Lower leg skin (tissue), 4 donors: ENCODE results near the gene VENTX. TPM values are rescaled to one million over a fixed set of nuclear protein-coding genes. Genes with fewer than 3 reads are reported as not detected.

Experiments
- DNase-seq, 2 donors: peaks; one replicate each; pipeline ENCODE4 v3.0.0-alpha.2; 2019; ENCODE audit warnings: low spot score in 2 of 2
- H3K4me3 ChIP-seq: fragments of 200-600 bp; sonication (generic); 2 replicates; pipeline ENCODE4 v1.5.1; 2017; ENCODE audit warnings: mild to moderate bottlenecking, low read depth; ENCODE audit not compliant: poor library complexity, severe bottlenecking
- POLR2A ChIP-seq, 2 donors: fragments of 450-650 bp; IDR thresholded peaks; one replicate each; pipeline ENCODE4 v1.6.1; 2016 to 2017; ENCODE audit warnings: antibody characterized with exemption in 2 of 2, mild to moderate bottlenecking in 1 of 2, moderate library complexity in 1 of 2
- WGBS, 2 donors: methylation state at CpG; one replicate each; pipeline ENCODE4 v1.1.5; 2018; 5-methylcytosine and 5-hydroxymethylcytosine counted together
- intact Hi-C: fragments of 100-400 bp; cut with DNase I; formaldehyde crosslinking; loops from one replicate; pipeline ENCODE4 v1.15.0; 2023; ENCODE audit warnings: low total_unique reads
- total RNA-seq, 4 donors: library from RNA; depleted of rRNA; stranded (reverse); fragments of >200 nt; gene quantifications; one replicate each; pipeline ENCODE4 v1.1.0, GENCODE V29; 2016
- TF ChIP-seq, protein P1 (sequence below), 3 donors: fragments of 450-650 bp; IDR thresholded peaks; one replicate each; pipeline ENCODE4 v1.5.1; 2016; ENCODE audit warnings: antibody characterized with exemption in 3 of 3, mild to moderate bottlenecking in 3 of 3, moderate library complexity in 2 of 3

VENTX gene
- total RNA-seq, 4 donors from 2014 or later = 0.42 to 0.65 TPM; not detected in 2

DNA sequence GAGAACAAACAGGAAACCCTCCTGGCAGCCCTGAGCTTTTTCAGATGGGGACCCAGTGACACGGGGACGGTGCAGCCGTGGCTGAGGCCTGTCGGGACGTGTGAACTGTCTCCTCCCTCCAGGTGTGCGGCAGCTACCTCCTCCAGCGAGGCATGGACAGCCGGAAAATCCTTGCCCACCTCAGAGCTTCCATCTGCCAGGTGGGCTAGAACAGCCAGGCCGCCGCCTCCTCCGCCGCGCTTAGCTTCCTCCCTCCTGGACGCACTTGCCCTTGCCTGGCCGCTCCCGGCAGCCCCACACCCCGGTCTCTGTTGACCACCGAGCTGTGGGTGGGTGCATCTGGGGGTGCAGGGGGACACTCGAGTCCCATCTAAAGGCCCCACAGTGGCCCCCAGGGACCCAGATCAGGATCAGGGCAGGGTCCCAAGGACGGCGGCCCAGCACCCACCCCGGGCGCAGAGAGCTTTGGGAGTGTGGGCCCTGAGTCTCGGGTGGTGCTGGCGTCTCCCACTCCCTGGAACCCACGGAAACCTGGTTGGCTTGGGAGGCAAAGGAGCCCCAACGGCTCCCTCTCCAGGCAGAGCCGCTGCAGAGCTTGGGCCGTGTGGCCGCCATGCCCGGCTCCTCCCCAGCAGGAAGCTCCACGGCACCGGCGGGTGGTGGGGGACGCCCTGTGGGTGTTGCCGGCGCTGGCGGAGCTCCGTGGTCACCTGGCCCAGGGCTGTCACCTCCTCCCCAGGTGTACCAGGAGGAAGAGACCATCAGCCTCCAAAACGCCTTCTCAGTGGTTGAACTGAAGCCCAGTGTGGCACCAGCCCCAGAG lies 40.5 kb upstream of the VENTX start:
- DNase-seq = no peak
- no peak for TF ChIP-seq POLR2A (IDR thresholded peaks at IDR 0.05)
- TF ChIP-seq, protein P1, sequence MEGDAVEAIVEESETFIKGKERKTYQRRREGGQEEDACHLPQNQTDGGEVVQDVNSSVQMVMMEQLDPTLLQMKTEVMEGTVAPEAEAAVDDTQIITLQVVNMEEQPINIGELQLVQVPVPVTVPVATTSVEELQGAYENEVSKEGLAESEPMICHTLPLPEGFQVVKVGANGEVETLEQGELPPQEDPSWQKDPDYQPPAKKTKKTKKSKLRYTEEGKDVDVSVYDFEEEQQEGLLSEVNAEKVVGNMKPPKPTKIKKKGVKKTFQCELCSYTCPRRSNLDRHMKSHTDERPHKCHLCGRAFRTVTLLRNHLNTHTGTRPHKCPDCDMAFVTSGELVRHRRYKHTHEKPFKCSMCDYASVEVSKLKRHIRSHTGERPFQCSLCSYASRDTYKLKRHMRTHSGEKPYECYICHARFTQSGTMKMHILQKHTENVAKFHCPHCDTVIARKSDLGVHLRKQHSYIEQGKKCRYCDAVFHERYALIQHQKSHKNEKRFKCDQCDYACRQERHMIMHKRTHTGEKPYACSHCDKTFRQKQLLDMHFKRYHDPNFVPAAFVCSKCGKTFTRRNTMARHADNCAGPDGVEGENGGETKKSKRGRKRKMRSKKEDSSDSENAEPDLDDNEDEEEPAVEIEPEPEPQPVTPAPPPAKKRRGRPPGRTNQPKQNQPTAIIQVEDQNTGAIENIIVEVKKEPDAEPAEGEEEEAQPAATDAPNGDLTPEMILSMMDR (IDR thresholded peaks at IDR 0.05) = no peak
- 76 to 78% methylated on average over 23 to 25 of the region's 40 CpGs for WGBS, 2 donors

DNA sequence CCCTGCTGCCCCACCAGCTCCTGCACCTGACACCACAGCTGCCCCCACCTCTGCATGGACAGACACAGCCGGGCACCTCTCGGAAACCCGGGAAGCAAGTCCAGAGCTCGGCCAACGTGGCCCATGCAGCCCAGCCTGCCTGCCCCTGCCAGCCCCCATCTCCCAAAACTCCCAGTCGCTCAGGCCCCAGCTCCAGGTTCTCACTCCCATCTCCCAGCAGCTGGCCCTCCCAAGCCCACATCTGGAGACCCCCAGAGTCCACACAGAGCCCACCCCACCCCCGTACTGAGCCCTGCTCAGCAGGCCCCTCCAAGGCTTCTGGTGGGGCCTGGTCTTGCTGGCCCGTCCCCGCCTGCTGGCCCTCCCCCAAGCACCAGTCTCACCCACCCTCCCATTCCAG lies 39.9 kb upstream of the VENTX start:
- 82 to 83% methylated on average over 7 to 9 of the region's 9 CpGs for WGBS, 2 donors
- intact Hi-C loops = no loop called here
- no peak for DNase-seq

More for the DNA sequence above, 40.5 kb upstream of the VENTX start:
- intact Hi-C loops = no loop called here
- no peak overlapping the region for H3K4me3 ChIP-seq

DNA sequence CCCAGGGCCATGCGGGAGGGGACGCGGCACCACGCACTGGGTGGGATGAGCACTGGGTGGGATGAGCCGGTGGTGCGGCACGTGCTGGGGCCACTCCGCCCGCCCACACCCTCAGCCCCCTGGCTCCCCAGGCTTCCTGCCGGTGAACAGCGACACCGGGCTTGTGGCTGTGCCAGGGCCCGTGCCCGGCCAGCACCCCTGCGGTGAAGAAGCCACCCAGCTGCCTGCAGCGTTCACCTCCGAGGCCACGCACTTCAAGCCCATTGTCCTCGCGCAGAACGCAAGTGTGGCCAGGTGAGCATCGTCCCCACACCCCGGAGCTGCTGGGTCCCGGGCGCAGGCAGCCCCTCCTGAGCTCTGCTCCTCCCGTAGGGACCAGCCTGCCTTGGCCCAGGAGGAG lies 39.4 kb upstream of the VENTX start:
- TF ChIP-seq, protein P1 (IDR thresholded peaks at IDR 0.05) = no peak
- TF ChIP-seq POLR2A (IDR thresholded peaks at IDR 0.05) = no peak
- H3K4me3 ChIP-seq = no peak overlapping the region
- intact Hi-C loops = no loop called here
- 81% methylated on average over 12 to 19 of the region's 26 CpGs for WGBS, 2 donors
- no peak for DNase-seq

More for the DNA sequence above, 39.9 kb upstream of the VENTX start:
- TF ChIP-seq, protein P1 (IDR thresholded peaks at IDR 0.05) = no peak
- no peak for TF ChIP-seq POLR2A (IDR thresholded peaks at IDR 0.05)
- no peak overlapping the region for H3K4me3 ChIP-seq

DNA sequence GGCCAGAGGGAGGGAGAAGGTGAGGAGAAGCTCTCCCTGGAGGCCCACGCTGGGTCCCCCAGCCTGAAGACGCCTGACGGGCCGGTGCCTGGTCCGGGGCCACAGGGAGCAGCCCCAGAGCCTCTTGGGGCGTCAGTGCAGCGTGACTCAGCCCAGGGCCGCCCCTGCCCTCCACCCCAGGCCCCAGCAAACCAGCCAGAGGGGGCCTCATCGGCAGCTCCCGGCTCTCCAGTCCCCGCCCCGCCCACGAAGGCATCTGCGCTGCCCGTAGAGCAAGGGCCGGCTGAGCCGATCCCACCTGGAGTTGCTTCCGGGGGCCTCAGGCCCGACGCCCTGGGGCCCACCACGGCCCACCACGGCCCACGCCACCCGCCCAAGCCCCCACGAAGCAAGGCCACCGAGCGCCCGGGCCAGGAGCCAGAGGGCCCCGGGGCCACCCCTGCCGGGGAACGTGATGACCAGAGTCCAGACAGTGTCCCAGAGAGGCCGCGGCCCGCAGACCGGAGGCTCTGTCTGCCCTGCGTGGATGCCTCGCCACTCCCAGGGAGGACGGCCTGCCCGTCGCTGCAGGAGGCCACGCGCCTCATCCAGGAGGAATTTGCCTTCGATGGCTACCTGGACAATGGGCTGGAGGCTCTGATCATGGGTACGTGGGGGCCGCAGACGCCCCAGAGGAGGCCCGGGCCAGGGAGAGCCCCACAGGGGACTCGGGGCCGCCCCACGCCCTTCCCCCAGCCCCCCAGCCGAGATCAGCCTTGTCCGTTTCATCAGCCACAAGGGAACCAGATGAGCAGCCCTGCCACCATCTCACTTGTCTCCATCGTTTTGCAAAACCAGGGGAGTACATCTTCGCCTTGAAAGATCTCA lies 38.8 kb upstream of the VENTX start:
- 83 to 92% methylated on average over 25 to 48 of the region's 54 CpGs for WGBS, 2 donors
- H3K4me3 ChIP-seq = no peak overlapping the region
- TF ChIP-seq, protein P1 (IDR thresholded peaks at IDR 0.05) = no peak
- no peak for TF ChIP-seq POLR2A (IDR thresholded peaks at IDR 0.05)
- no peak for DNase-seq
- intact Hi-C loops = no loop called here

DNA sequence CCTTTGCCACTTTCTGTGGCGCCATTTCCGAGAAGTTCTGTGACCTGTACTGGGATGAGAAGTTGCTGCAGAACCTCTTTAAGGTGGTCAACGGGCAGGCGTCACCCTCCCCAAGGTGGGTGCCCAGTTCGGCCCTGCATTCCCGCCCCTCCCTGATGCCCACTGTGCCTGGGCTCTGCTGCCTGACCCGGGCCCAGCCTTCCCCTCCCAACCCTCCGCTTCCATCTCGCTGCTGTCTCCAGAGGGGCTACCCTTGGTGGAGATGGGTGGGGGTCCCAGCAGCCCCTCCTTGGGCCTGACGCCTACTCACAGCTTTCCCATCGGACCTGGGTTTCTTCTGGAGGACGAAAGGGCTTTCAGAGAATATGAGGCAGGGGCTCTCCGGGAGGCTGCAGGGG lies 38.2 kb upstream of the VENTX start:
- 81 to 83% methylated on average over 13 of the region's 13 CpGs for WGBS, 2 donors
- intact Hi-C loops = no loop called here
- TF ChIP-seq, protein P1 (IDR thresholded peaks at IDR 0.05) = no peak
- TF ChIP-seq POLR2A (IDR thresholded peaks at IDR 0.05) = no peak
- no peak for DNase-seq
- H3K4me3 ChIP-seq = no peak overlapping the region
